ENCODE results near the gene SLC35D2. TPM values are rescaled to one million over a fixed set of nuclear protein-coding genes. Genes with fewer than 3 reads are reported as not detected.

The SLC35D2 gene
- total and polyA plus RNA-seq, 4 donors, result 19.2 to 44.6 (median 27.5) TPM

GRCh38 chr9:96294159-96294545 lies 89.4 kb downstream of the SLC35D2 start:
- Histone ChIP-seq H3K9ac (ENCODE audit: low read depth in 1 of 2, low read length in 2 of 2) (no peak overlapping the region), H3K36me3 (ENCODE audit: control insufficient read depth in 4 of 4, insufficient read depth in 3 of 4, low read depth in 1 of 4, low read length in 3 of 4) (no peaks in the 10 kb centered on the region), H3K27ac (ENCODE audit: low read depth in 1 of 2, low read length in 2 of 2) (no peak overlapping the region), H3K9me3 (ENCODE audit: control insufficient read depth in 4 of 4, low read length in 3 of 4) (peaks cover 0 to 2% (median 0%) of the 10 kb centered on the region in 4 donors), H3K4me1 (ENCODE audit: control insufficient read depth in 4 of 4, insufficient read depth in 4 of 4, low read length in 3 of 4) (no peaks in the 10 kb centered on the region), H3K4me3 (ENCODE audit: low read depth in 1 of 3, low read length in 3 of 3) (no peak overlapping the region), H3K27me3 (ENCODE audit: control insufficient read depth in 4 of 4, insufficient read depth in 4 of 4, low read length in 3 of 4) (no peaks in the 10 kb centered on the region)
- WGBS, result 96% methylated on average over 3 of the region's 3 CpGs
- TF ChIP-seq RAD21 (IDR thresholded peaks at IDR 0.05) (no peak), JUND (IDR thresholded peaks at IDR 0.05) (no peak), FOXA2 (IDR thresholded peaks at IDR 0.05) (no peak), HNF4A (conservative IDR thresholded peaks at IDR 0.05) (no peak), YY1 (IDR thresholded peaks at IDR 0.05) (no peak), RXRA (IDR thresholded peaks at IDR 0.05) (no peak), GABPA (IDR thresholded peaks at IDR 0.05 in 1 of 2, conservative IDR thresholded peaks at IDR 0.05 in 1 of 2) (no peak), TAF1 (conservative IDR thresholded peaks at IDR 0.05) (no peak)
- no peak for DNase-seq (ENCODE audit: low spot score)

- Histone ChIP-seq H3K4me3 (ENCODE audit: low read depth in 1 of 3, low read length in 3 of 3) (no peak overlapping the region), H3K9ac (ENCODE audit: low read depth in 1 of 2, low read length in 2 of 2) (no peak overlapping the region), H3K27me3 (ENCODE audit: control insufficient read depth in 4 of 4, insufficient read depth in 4 of 4, low read length in 3 of 4) (no peaks in the 10 kb centered on the region), H3K9me3 (ENCODE audit: control insufficient read depth in 4 of 4, low read length in 3 of 4) (peaks cover 0 to 2% (median 0%) of the 10 kb centered on the region in 4 donors), H3K27ac (ENCODE audit: low read depth in 1 of 2, low read length in 2 of 2) (no peak overlapping the region), H3K4me1 (ENCODE audit: control insufficient read depth in 4 of 4, insufficient read depth in 4 of 4, low read length in 3 of 4) (no peaks in the 10 kb centered on the region), H3K36me3 (ENCODE audit: control insufficient read depth in 4 of 4, insufficient read depth in 3 of 4, low read depth in 1 of 4, low read length in 3 of 4) (no peaks in the 10 kb centered on the region)
- 82% methylated on average over 3 of the region's 3 CpGs for WGBS
- no peak for DNase-seq (ENCODE audit: low spot score)
- TF ChIP-seq NR2F2 (IDR thresholded peaks at IDR 0.05) (no peak), TAF1 (conservative IDR thresholded peaks at IDR 0.05) (no peak), ZBTB33 (IDR thresholded peaks at IDR 0.05) (no peak), SP1 (IDR thresholded peaks at IDR 0.05) (no peak), JUND (IDR thresholded peaks at IDR 0.05) (no peak), ATF3 (IDR thresholded peaks at IDR 0.05) (no peak), HNF4G (IDR thresholded peaks at IDR 0.05) (no peak), FOXA2 (IDR thresholded peaks at IDR 0.05) (no peak), EGR1 (IDR thresholded peaks at IDR 0.05; ENCODE audit: low read depth in 2 of 2) (no peak), MAX (IDR thresholded peaks at IDR 0.05) (no peak), FOXA1 (IDR thresholded peaks at IDR 0.05) (no peak), RXRA (IDR thresholded peaks at IDR 0.05) (no peak), HNF4A (conservative IDR thresholded peaks at IDR 0.05) (no peak), RAD21 (IDR thresholded peaks at IDR 0.05) (no peak), CTCF (IDR thresholded peaks at IDR 0.05; ENCODE audit: low read depth, low read length, missing input control) (no peak), YY1 (IDR thresholded peaks at IDR 0.05) (no peak)
These were observed 89.9 kb downstream of the SLC35D2 start for GRCh38 chr9:96293498-96294158.
